M059J (cell line): ENCODE results near the gene SEMA4A. TPM values are rescaled to one million over a fixed set of nuclear protein-coding genes. Genes with fewer than 3 reads are reported as not detected.
"Not testable (repeated sequence)": the region's sequence is repeated elsewhere in the genome, so short reads cannot be mapped to it uniquely, and the experiment has no call there.

ENCODE experiments used
- DNase-seq: peaks from one replicate; pipeline ENCODE4 v3.0.0-alpha.2; 2012; ENCODE audit warnings: low read depth
- total RNA-seq: library from RNA; depleted of rRNA; stranded (reverse); fragments of >200 nt; shearing (Covaris generic); gene quantifications from 2 replicates; pipeline ENCODE4 v1.2.3, GENCODE V29; 2014

The SEMA4A gene
- total RNA-seq, 1 experiment from 2014 or later, result 1.3 TPM

DNA sequence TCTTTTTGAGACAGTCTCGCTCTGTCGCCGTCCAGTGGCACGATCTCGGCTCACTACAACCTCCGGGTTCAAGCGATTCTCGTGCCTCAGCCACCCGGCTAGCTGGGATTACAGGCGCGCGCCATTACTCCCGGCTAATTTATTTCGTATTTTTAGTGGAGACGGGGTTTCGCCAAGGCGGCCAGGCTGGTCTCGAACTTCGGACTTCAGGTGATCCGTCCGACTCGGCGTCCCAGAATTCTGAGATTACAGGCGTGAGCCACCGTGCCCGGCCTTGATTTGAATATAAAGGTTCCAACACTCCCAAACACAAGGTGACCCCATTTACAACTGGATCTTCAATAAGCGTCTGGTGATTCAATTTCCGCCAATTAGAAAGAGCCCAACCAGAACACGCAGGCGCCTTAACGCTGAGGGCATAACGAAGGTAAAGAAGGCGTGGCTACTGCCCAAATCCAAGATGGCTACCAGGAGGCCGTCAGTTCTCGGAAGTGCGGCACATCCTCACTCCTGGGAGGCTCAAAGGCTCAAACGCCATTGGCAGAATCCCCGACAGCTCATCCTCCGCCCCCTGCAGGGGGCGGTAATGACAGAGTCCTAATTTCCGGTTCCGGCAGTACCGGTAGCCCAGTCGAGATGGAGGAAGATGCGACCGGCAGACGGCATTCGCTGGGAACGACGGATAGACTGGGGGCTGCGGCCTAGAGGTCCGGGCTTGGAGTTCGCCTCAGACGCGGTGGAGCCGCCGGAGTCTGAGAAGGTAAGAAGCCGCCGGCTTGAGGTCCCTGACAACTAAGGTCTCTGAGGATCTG, 40.3 kb downstream of the SEMA4A start, which contains the start of gene SLC25A44:
Gene SLC25A44, plus strand, starts transcription at position 617 of the 812 bp plus-strand sequence. CDS start 5,744 bp downstream, outside the sequence.
- peak; percentile 98 for DNase-seq

DNA sequence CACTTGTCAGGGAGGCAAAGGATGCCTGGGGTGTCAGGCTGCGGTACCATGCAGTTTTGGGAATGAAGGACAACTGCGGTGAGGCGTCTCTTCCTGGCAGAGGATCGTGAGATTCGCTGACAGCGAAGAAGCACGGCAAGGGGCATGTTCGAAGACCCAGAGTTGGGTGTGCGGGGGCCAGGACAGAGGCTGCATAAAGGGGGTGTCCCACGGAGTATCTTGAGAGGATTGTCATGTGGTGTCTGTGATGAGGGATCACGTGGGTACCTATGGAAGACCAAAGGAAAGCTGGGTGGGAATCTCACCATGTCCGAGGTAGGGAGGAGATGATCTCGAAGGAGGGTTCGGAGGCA, 40.9 kb downstream of the SEMA4A start:
- DNase-seq, result peak; percentile 9

DNA sequence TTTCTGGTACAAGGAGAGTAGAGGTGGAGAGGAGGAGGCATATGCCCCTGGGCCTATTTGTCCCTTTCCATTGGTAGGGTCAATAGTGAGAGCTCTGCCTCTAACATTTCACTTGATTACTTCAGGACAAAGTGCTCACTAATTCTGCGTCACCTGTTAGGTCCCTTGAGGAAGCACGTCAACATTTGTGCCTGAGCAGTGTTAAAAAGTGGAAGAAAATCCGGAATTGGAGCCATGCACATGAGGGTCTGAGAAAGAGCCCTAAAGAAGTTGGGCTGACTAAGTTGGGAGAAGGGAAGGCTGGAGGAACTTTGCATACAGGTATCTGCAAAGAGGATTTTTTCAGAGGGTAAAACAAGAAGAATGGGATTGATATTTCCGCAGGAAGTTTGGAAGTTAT, 42.5 kb downstream of the SEMA4A start:
- no peak for DNase-seq

DNA sequence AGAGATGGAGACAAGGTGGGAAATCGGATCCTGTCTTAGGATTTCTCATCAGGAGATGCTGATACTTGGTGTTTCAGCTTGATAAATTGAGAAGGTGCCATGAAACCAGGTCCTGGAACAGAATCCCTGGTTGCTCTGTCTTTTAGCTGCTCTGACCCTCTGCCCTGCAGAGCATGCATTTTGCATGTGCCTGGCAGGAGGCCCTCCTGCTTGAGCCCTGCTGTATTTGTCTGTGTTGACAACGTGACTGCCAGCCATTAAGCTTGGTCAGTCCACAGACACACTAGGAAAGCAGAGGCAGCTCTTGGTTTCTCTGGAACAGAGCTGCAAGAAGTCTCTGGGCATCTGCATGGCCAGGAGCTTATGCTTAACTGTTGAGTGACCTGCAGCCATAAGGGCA, 43.1 kb downstream of the SEMA4A start:
- DNase-seq, result no peak

DNA sequence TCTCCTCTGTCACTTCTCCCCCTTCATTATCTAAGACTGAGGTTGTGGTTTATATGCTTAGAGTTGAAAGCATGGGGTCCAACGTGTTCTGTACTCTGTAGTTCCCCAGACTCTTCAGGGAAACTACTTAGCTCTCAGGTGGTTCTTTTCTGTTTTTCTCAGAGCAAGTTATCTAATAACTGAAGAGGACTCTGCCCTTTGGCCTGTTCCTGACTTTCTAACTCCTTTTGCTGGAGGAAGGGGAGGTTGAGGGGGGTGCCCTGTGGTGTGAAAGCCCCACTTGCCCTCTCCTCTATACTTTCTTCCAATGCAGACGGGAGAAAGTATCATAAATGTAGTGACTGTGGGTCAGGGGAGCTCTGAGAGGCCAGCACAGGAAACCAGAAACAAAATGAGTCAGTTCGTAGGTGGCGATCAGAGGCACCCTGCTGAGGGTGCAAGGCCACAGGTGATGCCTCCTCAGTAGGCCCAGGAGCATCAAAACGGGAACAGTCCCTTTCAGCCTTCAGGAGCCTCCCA, 45.5 kb downstream of the SEMA4A start:
- DNase-seq, result no peak

DNA sequence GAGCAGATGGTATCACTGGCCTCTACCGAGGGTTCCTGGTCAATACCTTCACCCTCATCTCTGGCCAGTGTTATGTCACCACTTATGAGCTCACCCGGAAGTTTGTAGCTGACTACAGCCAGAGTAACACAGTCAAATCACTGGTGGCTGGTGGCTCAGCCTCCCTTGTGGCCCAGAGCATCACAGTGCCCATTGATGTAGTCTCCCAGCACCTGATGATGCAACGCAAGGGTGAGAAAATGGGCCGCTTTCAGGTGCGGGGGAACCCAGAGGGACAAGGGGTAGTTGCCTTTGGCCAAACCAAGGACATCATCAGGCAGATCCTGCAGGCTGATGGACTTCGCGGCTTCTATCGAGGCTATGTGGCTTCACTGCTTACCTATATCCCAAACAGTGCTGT, 46.7 kb downstream of the SEMA4A start:
- DNase-seq, result no peak

DNA sequence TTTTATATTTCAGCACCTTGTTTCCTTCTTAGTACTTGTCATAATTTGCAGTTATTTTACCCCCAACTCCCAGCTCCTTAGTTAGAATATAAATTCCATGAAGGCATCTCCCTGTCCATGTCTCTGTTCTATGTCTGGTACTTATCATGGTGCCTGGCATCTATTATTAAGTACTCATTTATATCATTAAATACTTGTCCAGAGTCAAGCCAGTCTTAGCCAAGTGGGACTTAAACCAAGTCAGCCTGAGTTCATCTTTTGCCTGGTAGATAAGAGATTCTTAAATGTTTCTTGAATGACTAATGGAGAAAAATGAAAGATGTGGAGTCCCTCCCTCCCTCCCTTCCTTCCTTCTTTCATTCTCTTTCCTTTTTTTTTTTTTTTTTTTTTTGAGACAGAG, 49.9 kb downstream of the SEMA4A start:
- peak; percentile 60 for DNase-seq

DNA sequence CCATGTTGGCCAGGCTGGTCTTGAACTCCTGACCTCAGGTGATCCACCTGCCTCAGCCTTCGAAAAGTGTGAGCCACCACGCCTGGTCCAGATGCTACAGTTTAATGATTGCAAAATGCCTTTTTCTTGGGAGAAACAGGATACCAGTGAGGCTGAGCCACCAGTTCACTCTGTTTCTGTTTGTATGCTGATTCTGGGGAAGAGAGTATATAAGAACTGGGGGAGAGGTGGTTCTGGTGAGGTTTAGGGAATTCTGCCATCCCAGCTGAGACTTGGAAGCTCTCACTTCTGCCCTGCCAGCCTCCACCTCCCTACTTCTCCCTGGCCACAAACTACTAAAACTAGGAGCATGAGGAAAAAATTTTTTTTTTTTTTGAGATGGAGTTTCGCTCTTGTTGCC, 51.3 kb downstream of the SEMA4A start:
- DNase-seq, result no peak

DNA sequence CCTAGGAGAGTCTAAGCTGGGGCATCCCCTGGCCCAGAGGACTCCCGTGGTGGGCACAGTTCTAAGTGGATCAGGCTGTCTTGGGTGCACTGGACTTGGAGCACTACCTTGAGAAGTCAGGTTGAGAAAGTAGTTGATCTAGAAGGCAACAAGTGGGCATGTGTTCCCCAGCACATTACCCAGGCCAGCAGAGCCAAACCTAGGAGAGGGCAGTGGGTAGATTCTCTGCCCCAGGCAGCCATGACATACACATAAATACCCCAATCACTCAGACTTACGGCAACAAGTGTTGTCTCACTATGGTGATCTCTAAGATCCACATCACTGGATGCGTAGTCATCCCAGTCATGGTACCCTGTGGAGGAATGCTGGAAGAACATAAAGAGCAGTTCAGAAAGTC, 57.9 kb downstream of the SEMA4A start:
- peak; percentile 12 for DNase-seq

DNA sequence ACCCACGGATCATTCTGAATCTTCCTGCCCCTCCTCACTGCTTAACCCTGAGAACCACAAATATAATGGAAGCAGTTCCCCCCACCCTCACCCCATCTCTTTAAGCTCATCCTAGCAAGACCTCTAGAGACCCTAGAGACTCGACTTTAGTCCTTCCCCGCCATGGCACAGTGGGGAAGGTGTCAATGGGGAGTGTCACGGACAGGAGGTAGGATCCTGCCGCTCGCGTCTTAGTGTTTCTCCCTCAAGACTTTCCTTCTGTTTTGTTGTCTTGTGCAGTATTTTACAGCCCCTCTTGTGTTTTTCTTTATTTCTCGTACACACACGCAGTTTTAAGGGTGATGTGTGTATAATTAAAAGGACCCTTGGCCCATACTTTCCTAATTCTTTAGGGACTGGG, 58.7 kb downstream of the SEMA4A start:
- no peak for DNase-seq

DNA sequence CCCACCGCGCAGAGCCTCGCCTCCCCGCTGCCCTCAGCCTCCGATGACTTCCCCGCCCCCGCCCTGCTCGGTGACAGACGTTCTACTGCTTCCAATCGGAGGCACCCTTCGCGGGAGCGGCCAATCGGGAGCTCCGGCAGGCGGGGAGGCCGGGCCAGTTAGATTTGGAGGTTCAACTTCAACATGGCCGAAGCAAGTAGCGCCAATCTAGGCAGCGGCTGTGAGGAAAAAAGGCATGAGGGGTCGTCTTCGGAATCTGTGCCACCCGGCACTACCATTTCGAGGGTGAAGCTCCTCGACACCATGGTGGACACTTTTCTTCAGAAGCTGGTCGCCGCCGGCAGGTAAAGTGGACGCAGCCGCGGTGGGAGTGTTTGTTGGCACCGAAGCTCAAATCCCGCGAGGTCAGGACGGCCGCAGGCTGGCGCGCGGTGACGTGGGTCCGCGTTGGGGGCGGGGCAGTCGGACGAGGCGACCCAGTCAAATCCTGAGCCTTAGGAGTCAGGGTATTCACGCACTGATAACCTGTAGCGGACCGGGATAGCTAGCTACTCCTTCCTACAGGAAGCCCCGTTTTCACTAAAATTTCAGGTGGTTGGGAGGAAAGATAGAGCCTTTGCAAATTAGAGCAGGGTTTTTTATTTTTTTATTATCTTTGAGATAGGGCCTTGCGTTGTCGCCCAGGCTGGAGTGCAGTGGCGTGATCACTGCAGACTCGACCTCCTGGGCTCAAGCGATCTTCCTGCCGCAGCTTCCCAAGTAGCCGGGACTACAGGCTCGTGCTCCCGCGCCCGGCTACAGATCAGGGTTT, 59.7 kb downstream of the SEMA4A start, which contains the start of gene PMF1:
Gene PMF1, plus strand, starts transcription at position 175 of the 811 bp plus-strand sequence. Its CDS starts 9 bp downstream, at position 184.
- DNase-seq, result peak; percentile 96

DNA sequence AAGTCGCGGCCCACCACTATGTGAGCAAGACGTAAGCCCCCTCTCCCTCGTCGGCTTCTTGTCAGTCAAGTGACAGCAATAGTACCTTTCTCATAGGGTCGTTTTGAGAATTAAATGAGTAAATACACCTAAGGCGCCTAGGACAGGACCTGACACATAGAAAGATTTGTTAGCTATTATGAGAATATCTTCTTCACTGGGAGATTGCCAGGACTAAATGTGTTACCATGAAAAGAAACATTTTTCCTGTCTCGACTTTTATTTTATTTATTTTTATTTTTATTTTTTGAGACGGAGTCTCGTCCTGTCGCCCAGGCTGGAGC, 60.2 kb downstream of the SEMA4A start:
- no peak for DNase-seq

DNA sequence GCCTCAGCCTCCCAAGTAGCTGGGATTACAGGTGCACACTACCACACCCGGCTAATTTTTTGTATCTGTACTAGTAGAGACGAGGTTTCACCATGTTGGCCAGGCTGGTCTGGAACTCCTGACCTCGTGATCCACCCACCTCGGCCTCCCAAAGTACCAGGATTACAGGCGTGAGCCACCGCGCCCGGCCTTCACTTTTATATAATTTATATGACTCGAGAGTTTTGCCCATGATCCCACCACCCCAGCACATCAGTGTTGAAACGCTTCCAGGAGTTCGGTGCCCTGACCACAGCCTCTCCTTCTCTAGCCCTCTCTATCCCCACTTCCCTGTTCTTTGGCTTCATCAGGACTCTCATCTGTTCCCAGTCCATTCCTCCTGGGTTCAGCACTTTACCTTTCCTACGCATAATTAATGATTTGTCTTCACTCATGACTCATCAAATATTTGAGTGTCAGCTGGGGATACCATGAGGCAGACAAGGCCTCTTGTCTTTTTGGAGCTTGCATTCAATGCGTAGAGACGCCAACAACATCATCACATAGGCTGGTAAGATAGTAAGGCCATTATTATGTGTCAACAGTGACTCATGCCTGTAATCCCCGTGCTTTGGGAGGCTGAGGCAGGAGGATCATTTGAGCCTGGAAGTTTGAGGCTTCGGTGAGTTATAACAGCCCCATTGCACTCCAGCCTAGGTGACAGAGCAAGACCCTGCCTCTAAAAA, 60.8 kb downstream of the SEMA4A start:
- DNase-seq, result peak; percentile 91

DNA sequence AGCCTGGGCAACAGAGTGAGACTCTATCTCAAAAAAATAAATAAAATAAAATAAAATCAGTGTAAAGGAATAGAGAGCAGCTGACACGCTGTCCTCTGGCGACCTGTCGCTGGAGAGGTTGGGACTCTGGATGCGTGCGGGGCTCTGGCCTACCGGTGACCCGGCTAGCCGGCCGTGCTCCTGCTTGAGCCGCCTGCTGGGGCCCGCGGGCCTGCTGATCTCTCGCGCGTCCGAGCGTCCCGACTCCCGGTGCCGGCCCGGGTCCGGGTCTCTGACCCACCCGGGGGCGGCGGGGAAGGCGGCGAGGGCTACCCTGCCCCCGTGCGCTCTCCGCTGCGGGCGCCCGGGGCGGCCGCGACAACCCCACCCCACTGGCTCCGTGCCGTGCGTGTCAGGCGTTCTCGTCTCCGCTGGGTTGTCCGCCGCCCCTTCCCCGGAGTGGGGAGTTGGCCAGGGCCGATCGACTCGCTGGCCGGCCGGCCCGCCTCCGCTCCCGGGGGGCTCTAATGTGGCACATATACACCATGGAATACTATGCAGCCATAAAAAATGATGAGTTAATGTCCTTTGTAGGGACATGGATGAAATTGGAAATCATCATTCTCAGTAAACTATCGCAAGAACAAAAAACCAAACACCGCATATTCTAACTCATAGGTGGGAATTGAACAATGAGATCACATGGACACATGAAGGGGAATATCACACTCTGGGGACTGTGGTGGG, 63.1 kb downstream of the SEMA4A start:
- DNase-seq, result not testable (repeated sequence)

DNA sequence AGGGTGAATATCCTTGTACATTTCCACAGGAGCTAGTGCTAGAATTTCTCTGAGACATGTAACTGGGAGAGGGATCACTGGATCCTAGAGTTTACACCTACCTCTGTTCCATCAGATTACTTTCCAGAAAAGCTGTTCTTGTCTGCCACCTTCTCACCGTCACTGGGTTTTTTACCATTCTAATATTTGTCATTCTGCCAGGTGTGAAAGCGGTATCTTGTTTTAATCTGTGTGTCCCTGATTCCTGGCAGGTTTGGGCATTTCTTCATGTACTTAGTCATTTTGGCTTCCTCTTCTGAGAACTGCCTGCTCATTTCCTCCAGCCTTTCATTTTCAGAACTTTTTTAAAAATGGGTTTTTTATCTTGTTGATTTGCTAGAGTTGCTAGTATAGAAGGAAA, 64.5 kb downstream of the SEMA4A start:
- peak; percentile 81 for DNase-seq

DNA sequence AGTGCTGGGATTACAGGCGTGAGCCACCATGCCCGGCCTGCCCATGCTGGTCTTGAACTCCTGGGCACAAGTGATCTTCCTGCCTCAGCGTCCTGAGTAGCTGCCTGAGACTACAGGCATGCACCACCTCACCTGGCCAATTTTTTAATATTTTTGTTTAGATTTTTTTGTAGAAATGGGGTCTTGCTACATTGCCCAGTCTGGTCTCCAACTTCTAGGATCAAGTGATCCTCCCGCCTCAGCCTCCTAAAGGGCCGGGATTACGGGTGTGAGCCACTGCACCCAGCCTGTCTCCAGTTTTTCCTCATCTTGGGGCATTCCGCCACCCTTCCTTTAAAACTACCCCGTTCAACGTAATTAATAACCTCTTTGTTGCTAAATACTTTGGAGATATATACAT, 66.8 kb downstream of the SEMA4A start:
- no peak for DNase-seq

DNA sequence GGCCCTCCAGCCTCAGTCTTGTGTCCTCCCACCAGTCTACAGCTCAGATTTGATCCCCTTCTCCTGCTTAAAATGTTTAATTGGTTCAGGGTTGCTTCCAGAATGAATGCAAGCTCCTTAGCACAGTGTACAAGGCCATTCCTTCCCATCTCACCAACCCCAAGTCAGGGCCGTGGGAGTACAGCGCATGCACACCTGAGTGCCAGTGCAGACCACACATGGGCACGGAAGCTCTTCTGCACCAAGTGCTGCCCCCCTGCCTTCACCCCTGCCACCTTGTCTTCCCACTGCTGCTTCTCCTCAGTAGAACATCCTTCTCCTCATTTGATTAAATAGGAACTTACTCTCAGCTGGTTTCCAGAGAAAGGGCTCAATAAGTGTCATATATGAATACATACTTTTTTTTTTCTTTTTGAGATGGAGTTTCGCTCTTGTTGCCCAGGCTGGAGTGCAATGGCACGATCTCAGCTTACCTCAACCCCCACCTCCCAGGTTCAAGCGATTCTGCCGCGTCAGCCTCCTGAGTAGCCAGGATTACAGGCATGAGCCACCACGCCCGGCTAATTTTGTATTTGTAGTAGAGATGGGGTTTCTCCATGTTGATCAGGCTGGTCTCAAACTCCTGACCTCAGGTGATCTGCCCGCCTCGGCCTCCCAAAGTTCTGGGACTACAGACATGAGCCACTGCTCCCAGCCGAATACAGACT, 68.8 kb downstream of the SEMA4A start:
- DNase-seq, result no peak

DNA sequence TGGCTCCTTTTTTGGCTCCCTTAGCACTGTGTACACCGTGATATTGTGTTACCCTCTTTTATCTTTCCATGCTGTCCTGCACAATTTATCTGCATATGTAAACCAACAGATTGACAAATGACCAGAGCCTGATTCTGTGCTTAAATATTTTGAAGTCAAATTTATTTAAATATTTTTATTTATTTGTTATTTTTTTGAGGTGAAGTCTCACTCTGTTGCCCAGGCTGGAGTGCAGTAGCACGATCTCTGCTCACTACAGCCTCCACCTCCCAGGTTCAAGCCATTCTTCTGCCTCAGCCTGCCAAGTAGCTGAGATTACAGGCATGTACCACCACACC, 72.3 kb downstream of the SEMA4A start:
- DNase-seq, result no peak

DNA sequence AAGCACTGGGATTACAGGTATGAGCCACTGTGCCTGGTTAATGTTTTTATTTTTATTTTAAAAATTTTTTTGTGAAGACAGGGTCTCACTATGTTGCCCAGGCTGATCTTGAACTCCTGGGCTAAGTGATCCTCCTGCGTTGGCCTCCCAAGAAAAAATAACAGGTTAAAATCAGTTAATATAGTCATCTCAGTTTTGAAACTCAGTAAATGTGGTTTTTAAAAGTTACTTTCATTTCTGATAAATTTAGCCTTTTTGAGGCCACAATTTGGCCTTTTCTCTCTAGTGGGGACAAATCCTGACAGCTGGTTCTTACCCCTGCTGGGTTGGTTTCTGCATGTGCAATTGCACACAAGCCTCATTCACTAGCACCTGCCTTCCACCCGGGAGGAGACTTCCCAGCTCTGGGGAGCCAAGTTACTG, 72.7 kb downstream of the SEMA4A start:
- no peak for DNase-seq

DNA sequence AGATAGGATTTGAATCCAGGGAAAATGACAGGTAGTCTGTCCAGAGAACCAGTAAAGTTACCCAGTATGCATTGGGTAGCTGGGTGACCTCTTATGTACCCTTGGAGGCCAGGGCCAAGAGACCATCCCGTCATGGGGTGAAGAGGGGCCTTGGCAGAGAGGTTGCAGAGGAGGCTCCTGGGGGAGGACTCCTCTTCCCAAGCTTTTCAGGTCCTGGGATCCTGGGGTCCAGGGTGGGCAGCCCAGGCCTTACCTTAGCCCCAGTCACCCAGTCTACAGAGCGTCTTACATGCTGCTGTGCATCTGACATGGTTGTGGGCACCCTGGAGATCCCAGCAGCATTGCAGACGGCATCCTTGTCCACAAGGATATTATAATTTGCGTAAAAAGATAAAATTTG, 73.4 kb downstream of the SEMA4A start:
- DNase-seq, result no peak
